PC-9 (cell line): ENCODE data around the gene RXRB. TPM values are rescaled to one million over a fixed set of nuclear protein-coding genes. Genes with fewer than 3 reads are reported as not detected.
A peak's percentile ranks its signal among the peaks of the same experiment; 100 is the strongest.

Experiments used
- BruUV-seq: library from RNA; stranded (reverse); fragments of 400-500 nt; replicated peaks from 2 replicates; lab custom pipeline; 2021; lab: Mats Ljungman, UMichigan
- CTCF ChIA-PET: fragments of 300-600 bp; sonication (Branson Sonifier 250); formaldehyde crosslinking; loops from one replicate; lab custom pipeline; 2022; ENCODE audit warnings: antibody characterized with exemption; lab: Charles Lee
- POLR2A ChIA-PET: fragments of 300-600 bp; sonication (Branson Sonifier 250); formaldehyde crosslinking; loops from one replicate; lab custom pipeline; 2022; ENCODE audit warnings: antibody characterized with exemption; ENCODE audit not compliant: unreplicated experiment; lab: Charles Lee
- DNase-seq, 2 experiments: peaks; one replicate each; pipeline versions ENCODE4 v3.0.0 to v3.0.0-alpha.2; 2015 to 2022; ENCODE audit warnings: mixed read lengths in 1 of 2
- H2AFZ ChIP-seq: fragments of 200-600 bp; sonication (generic); 2 replicates; pipeline ENCODE4 v1.8.1; 2017; ENCODE audit warnings: antibody characterized with exemption
- H3F3A ChIP-seq: fragments of 200-600 bp; sonication (generic); 2 replicates; pipeline ENCODE4 v1.8.1; 2017; ENCODE audit warnings: antibody characterized with exemption, mild to moderate bottlenecking, low read depth; ENCODE audit not compliant: insufficient read depth
- H3K27ac ChIP-seq: fragments of 200-600 bp; sonication (generic); 2 replicates; pipeline ENCODE4 v1.6.1; 2016; ENCODE audit warnings: mixed run types
- H3K27me3 ChIP-seq: fragments of 200-600 bp; sonication (generic); 2 replicates; pipeline ENCODE4 v1.6.1; 2016; ENCODE audit warnings: low read depth, mixed run types; ENCODE audit not compliant: insufficient read depth
- H3K36me3 ChIP-seq: fragments of 200-600 bp; sonication (generic); 2 replicates; pipeline ENCODE4 v1.6.1; 2016; ENCODE audit warnings: low read depth, mixed run types
- H3K4me1 ChIP-seq: fragments of 200-600 bp; sonication (generic); replicated peaks from 2 replicates; pipeline ENCODE4 v1.6.1; 2016; ENCODE audit warnings: mixed run types; ENCODE audit not compliant: insufficient read depth
- H3K4me2 ChIP-seq: fragments of 200-600 bp; sonication (generic); 2 replicates; pipeline ENCODE4 v1.6.1; 2017; ENCODE audit warnings: mixed run types
- H3K4me3 ChIP-seq: fragments of 200-600 bp; sonication (generic); 2 replicates; pipeline ENCODE4 v1.6.1; 2016; ENCODE audit warnings: mixed run types
- H3K79me2 ChIP-seq: fragments of 200-600 bp; sonication (generic); 2 replicates; pipeline ENCODE4 v1.6.1; 2017; ENCODE audit warnings: low read depth, mixed run types
- H3K9me2 ChIP-seq: fragments of 200-600 bp; sonication (generic); 2 replicates; pipeline ENCODE4 v1.8.1; 2017; ENCODE audit warnings: mild to moderate bottlenecking; ENCODE audit not compliant: insufficient read depth
- H3K9me3 ChIP-seq: fragments of 200-600 bp; sonication (generic); 2 replicates; pipeline ENCODE4 v1.8.1; 2016; ENCODE audit warnings: low read depth; ENCODE audit not compliant: insufficient read depth
- H4K20me1 ChIP-seq: fragments of 200-600 bp; sonication (generic); 2 replicates; pipeline ENCODE4 v1.8.1; 2017; ENCODE audit not compliant: insufficient read depth
- EZH2 ChIP-seq: fragments of 200-600 bp; sonication (generic); IDR thresholded peaks from 2 replicates; pipeline ENCODE4 v1.8.0; 2017; ENCODE audit warnings: antibody characterized with exemption, low read depth
- intact Hi-C: fragments of 100-400 bp; cut with micrococcal nuclease; formaldehyde crosslinking; loops from one replicate; pipeline ENCODE4 v1.10.0; 2022; ENCODE audit not compliant: unreplicated experiment
- total RNA-seq: library from RNA; stranded (reverse); gene quantifications from 2 replicates; pipeline ENCODE4 v1.2.3, GENCODE V29; 2021
- TF ChIP-seq, protein P1 (sequence below): fragments of 200-600 bp; sonication (generic); conservative IDR thresholded peaks from 2 replicates; pipeline ENCODE4 v1.6.1; 2017; ENCODE audit warnings: mixed run types, antibody characterized with exemption, mild to moderate bottlenecking, moderate library complexity

Gene RXRB
- total RNA-seq, 1 experiment from 2014 or later, result 49.8 TPM

DNA sequence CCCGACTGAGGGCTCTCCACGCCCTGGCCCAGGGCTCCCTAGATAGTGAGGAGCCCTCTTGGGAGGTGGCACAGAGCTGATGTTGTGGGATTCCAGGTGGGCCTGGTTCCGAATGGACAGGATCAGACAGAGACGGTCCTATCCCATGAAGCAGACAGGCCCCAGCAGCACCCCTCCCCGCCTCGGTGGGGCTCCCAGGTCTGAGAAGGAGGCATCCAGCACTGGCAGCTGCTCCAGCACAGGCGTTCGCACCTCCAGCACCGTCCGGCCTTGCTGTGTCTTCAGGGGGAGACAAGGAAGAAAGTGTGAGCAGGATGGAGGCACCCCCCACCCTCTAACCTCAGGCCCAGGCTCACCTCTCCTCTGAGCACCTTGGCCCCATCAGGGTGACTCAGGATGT, 36.9 kb downstream of the RXRB start:
- DNase-seq, result no peak
- Histone ChIP-seq H3K27me3 (peaks cover 44% of the 10 kb centered on the region), H2AFZ (no peak overlapping the region), H3K9me3 (no peaks in the 10 kb centered on the region), H3K4me2 (no peak overlapping the region), H3F3A (no peaks in the 10 kb centered on the region), H3K9me2 (no peaks in the 10 kb centered on the region), H3K79me2 (no peaks in the 10 kb centered on the region), H3K4me3 (no peak overlapping the region), H4K20me1 (no peaks in the 10 kb centered on the region), H3K36me3 (no peaks in the 10 kb centered on the region), H3K4me1 (peaks cover 4% of the 10 kb centered on the region), H3K27ac (no peak overlapping the region)
- TF ChIP-seq EZH2, result no peak
- TF ChIP-seq, protein P1, sequence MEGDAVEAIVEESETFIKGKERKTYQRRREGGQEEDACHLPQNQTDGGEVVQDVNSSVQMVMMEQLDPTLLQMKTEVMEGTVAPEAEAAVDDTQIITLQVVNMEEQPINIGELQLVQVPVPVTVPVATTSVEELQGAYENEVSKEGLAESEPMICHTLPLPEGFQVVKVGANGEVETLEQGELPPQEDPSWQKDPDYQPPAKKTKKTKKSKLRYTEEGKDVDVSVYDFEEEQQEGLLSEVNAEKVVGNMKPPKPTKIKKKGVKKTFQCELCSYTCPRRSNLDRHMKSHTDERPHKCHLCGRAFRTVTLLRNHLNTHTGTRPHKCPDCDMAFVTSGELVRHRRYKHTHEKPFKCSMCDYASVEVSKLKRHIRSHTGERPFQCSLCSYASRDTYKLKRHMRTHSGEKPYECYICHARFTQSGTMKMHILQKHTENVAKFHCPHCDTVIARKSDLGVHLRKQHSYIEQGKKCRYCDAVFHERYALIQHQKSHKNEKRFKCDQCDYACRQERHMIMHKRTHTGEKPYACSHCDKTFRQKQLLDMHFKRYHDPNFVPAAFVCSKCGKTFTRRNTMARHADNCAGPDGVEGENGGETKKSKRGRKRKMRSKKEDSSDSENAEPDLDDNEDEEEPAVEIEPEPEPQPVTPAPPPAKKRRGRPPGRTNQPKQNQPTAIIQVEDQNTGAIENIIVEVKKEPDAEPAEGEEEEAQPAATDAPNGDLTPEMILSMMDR, result no peak
- POLR2A ChIA-PET, result no interaction called here
- intact Hi-C loops, result loop anchor here (5.0 kb wide), 1 partner anchor 84 kb away; no protein-coding TSS in a partner anchor
- CTCF ChIA-PET, result no interaction called here
- BruUV-seq, result no TSS peak

DNA sequence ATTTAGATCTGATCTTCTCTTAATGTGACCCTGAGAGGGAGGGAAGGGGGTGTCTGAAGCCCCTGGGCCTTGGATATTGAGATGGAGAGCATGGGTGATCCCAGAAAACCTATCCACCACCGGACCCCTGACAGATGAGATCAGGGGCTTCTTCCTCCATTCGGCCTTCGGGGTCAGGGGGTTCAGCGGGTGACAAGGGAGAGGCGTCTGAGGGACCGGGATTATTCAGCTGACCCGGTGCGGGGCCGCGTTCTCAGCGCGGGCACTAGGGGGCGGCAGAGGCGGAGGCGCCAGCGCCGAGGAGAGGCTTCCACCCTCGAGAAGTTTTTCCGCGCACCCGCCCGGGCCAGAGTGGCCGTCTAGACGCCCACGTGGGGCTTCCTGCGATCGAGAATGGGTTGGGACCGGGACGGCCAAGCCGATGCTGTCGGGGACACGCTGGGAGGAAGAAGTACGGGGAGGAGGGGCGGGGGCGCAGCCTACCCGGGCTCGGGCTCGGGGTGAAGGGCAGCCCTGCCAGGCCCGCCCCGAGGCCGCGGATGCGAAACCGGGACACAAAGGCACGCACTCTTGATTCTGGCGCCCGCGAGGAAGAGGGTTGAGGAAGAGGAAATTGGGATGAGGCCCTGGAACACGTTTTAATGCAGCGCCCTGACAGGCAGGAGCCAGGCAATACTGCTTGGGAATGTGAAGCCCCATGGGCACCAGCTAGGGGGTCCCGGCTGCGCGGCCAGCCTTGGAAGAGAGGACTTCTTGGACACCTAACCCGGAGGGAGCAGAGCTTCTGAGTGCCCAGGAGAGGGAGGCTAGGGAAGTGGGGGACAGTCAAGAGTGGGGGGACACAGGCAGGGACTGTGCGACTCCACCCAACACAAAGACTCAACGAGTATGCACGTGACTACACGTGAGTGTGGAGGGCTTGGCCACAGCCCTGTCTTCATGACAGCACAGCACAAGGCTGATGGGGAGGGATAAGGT, 38.8 kb downstream of the RXRB start:
- TF ChIP-seq, protein P1, result peak; percentile 90
- TF ChIP-seq EZH2, result no peak
- H3K4me1 ChIP-seq, result peaks cover 4% of the 10 kb centered on the region
- H3K36me3 ChIP-seq, result no peaks in the 10 kb centered on the region
- H3K79me2 ChIP-seq, result no peaks in the 10 kb centered on the region
- CTCF ChIA-PET, result interaction anchor here (0.6 kb wide), 2 partner anchors 229 to 296 kb away, joined by 3 to 5 read pairs; no protein-coding TSS in a partner anchor
- H3K4me2 ChIP-seq, result peak overlapping the region; percentile 93
- DNase-seq, result peak in 1 of 2 experiments; percentile 74
- H2AFZ ChIP-seq, result peak overlapping the region; percentile 89
- H3K27ac ChIP-seq, result no peak overlapping the region
- POLR2A ChIA-PET, result no interaction called here
- no peaks in the 10 kb centered on the region for H3F3A ChIP-seq
- no peaks in the 10 kb centered on the region for H3K9me3 ChIP-seq
- BruUV-seq, result no TSS peak
- no peaks in the 10 kb centered on the region for H4K20me1 ChIP-seq
- H3K9me2 ChIP-seq, result no peaks in the 10 kb centered on the region
- peak overlapping the region; percentile 60; the same call in 1 of the 2 replicates for H3K4me3 ChIP-seq
- peaks cover 40% of the 10 kb centered on the region for H3K27me3 ChIP-seq
- intact Hi-C loops, result loop anchor here (5.0 kb wide), 1 partner anchor 86 kb away; no protein-coding TSS in a partner anchor

GRCh38 chr6:33160728-33161344, 39.6 kb downstream of the RXRB start:
- Histone ChIP-seq H3K4me1 (peaks cover 4% of the 10 kb centered on the region), H3K9me2 (no peaks in the 10 kb centered on the region), H3K79me2 (no peaks in the 10 kb centered on the region), H2AFZ (no peak overlapping the region), H3K4me2 (peak overlapping the region; percentile 93), H3F3A (no peaks in the 10 kb centered on the region), H3K9me3 (no peaks in the 10 kb centered on the region), H3K36me3 (no peaks in the 10 kb centered on the region), H3K27ac (no peak overlapping the region), H3K4me3 (no peak overlapping the region), H4K20me1 (no peaks in the 10 kb centered on the region), H3K27me3 (peaks cover 38% of the 10 kb centered on the region)
- ChIA-PET POLR2A (no interaction called here), CTCF (interaction anchor here (0.6 kb wide), 2 partner anchors 230 to 295 kb away, joined by 3 to 5 read pairs; no protein-coding TSS in a partner anchor)
- DNase-seq, result peak in 1 of 2 experiments; percentile 39
- intact Hi-C loops, result loop anchor here (5.0 kb wide), 1 partner anchor 86 kb away; no protein-coding TSS in a partner anchor
- BruUV-seq, result no TSS peak
- no peak for TF ChIP-seq EZH2
- TF ChIP-seq, protein P1, result no peak
